ENCODE results near the gene ELOVL7. TPM values are rescaled to one million over a fixed set of nuclear protein-coding genes. Genes with fewer than 3 reads are reported as not detected.

Gene ELOVL7
- total RNA-seq, 1 experiment from 2014 or later, result 20.0 TPM

DNA sequence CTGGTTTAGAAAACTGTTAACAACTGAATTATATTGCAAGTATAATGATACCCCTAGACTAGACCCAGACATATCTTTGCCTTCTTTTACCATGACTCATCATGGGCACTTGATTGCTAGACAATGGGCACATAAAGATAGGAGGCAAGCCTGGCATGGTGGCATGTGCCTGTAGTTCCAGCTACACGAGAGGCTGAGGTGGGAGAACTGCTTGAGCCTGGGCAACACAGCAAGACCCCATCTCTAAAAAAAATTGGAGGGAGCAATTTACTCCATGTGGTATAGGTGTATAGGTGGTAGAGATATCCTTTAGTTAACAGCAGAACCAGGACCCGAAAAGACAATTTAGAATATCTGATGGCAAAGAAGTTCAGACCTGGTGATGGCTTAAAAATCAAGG lies 51.6 kb downstream of the ELOVL7 start:
- intact Hi-C loops (cut with micrococcal nuclease), result no loop called here
- no peak overlapping the region for H2AFZ ChIP-seq (ENCODE audit: low read depth, low read length, poor library complexity, severe bottlenecking)

More for the DNA sequence above, 51.6 kb downstream of the ELOVL7 start:
- H3K9ac ChIP-seq (ENCODE audit: low read length), result no peak overlapping the region
- CTCF ChIA-PET, result no interaction called here
- H3K27ac ChIP-seq (ENCODE audit: low read depth, low read length), result no peak overlapping the region
- ATAC-seq (no peak), DNase-seq (ENCODE audit: low read depth, low spot score) (no peak)
- no peak overlapping the region for H3K4me2 ChIP-seq (ENCODE audit: low read length)
- POLR2A ChIA-PET, result no interaction called here
- H3K4me1 ChIP-seq (ENCODE audit: control insufficient read depth in 1 of 2, insufficient read depth in 2 of 2, low read length in 2 of 2), result no peaks in the 10 kb centered on the region
- RAD21 ChIA-PET (ENCODE audit: low non-redundant PET in 1 of 2, low total read pairs in 2 of 2, uncharacterized antibody in 2 of 2, unreplicated experiment in 2 of 2), result no interaction called here
- H3K9me2 ChIP-seq (ENCODE audit: insufficient read depth), result no peaks in the 10 kb centered on the region
- no peaks in the 10 kb centered on the region for H3K79me2 ChIP-seq (ENCODE audit: insufficient read depth, low read length)
- H3K4me3 ChIP-seq (replicated peaks in 1 of 2; ENCODE audit: low read depth in 1 of 2, low read length in 2 of 2), result no peak overlapping the region
- no TSS peak for BruUV-seq (replicated peaks)
- H3K36me3 ChIP-seq (ENCODE audit: control insufficient read depth in 1 of 2, insufficient read depth in 2 of 2, low read length in 2 of 2), result no peaks in the 10 kb centered on the region
- H3K9me3 ChIP-seq (ENCODE audit: control insufficient read depth in 1 of 2, insufficient read depth in 1 of 2, low read depth in 1 of 2, low read length in 2 of 2), result no peaks in the 10 kb centered on the region
- TF ChIP-seq ELF1 (IDR thresholded peaks at IDR 0.05; ENCODE audit: borderline replicate concordance, low read depth) (no peak), YY1 (IDR thresholded peaks at IDR 0.05; ENCODE audit: extremely low read depth, insufficient replicate concordance, low read depth, low read length) (no peak), FOSL1 (IDR thresholded peaks at IDR 0.05; ENCODE audit: low read depth) (no peak), EZH2 (IDR thresholded peaks at IDR 0.05) (no peak), RAD21 (IDR thresholded peaks at IDR 0.05; ENCODE audit: low read depth) (no peak), CBX3 (IDR thresholded peaks at IDR 0.05; ENCODE audit: low read depth) (no peak), POLR2AphosphoS5 (IDR thresholded peaks at IDR 0.05; ENCODE audit: low read depth, low read length) (no peak), JUND (IDR thresholded peaks at IDR 0.05) (no peak), TCF7L2 (IDR thresholded peaks at IDR 0.05; ENCODE audit: borderline replicate concordance, extremely low read depth, insufficient read depth, insufficient read length) (no peak), ZFX (IDR thresholded peaks at IDR 0.05) (no peak), SIN3A (IDR thresholded peaks at IDR 0.05; ENCODE audit: low read depth) (no peak), SRF (IDR thresholded peaks at IDR 0.05; ENCODE audit: low read depth) (no peak), EZH2phosphoT487 (IDR thresholded peaks at IDR 0.05; ENCODE audit: borderline replicate concordance) (no peak), SP1 (IDR thresholded peaks at IDR 0.05; ENCODE audit: low read depth) (no peak), CEBPB (IDR thresholded peaks at IDR 0.05; ENCODE audit: low read depth) (no peak), POLR2A (IDR thresholded peaks at IDR 0.05; ENCODE audit: borderline replicate concordance, extremely low read depth, insufficient read depth, insufficient read length) (no peak)
- TF ChIP-seq, protein P1, sequence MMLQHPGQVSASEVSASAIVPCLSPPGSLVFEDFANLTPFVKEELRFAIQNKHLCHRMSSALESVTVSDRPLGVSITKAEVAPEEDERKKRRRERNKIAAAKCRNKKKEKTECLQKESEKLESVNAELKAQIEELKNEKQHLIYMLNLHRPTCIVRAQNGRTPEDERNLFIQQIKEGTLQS (IDR thresholded peaks at IDR 0.05), result no peak
- TF ChIP-seq, protein P2, sequence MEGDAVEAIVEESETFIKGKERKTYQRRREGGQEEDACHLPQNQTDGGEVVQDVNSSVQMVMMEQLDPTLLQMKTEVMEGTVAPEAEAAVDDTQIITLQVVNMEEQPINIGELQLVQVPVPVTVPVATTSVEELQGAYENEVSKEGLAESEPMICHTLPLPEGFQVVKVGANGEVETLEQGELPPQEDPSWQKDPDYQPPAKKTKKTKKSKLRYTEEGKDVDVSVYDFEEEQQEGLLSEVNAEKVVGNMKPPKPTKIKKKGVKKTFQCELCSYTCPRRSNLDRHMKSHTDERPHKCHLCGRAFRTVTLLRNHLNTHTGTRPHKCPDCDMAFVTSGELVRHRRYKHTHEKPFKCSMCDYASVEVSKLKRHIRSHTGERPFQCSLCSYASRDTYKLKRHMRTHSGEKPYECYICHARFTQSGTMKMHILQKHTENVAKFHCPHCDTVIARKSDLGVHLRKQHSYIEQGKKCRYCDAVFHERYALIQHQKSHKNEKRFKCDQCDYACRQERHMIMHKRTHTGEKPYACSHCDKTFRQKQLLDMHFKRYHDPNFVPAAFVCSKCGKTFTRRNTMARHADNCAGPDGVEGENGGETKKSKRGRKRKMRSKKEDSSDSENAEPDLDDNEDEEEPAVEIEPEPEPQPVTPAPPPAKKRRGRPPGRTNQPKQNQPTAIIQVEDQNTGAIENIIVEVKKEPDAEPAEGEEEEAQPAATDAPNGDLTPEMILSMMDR (IDR thresholded peaks at IDR 0.05 in 2 of 3, conservative IDR thresholded peaks at IDR 0.05 in 1 of 3; ENCODE audit: borderline replicate concordance in 1 of 3, insufficient read depth in 1 of 3, low read depth in 2 of 3, low read length in 2 of 3), result no peak
- TF ChIP-seq, protein P3, sequence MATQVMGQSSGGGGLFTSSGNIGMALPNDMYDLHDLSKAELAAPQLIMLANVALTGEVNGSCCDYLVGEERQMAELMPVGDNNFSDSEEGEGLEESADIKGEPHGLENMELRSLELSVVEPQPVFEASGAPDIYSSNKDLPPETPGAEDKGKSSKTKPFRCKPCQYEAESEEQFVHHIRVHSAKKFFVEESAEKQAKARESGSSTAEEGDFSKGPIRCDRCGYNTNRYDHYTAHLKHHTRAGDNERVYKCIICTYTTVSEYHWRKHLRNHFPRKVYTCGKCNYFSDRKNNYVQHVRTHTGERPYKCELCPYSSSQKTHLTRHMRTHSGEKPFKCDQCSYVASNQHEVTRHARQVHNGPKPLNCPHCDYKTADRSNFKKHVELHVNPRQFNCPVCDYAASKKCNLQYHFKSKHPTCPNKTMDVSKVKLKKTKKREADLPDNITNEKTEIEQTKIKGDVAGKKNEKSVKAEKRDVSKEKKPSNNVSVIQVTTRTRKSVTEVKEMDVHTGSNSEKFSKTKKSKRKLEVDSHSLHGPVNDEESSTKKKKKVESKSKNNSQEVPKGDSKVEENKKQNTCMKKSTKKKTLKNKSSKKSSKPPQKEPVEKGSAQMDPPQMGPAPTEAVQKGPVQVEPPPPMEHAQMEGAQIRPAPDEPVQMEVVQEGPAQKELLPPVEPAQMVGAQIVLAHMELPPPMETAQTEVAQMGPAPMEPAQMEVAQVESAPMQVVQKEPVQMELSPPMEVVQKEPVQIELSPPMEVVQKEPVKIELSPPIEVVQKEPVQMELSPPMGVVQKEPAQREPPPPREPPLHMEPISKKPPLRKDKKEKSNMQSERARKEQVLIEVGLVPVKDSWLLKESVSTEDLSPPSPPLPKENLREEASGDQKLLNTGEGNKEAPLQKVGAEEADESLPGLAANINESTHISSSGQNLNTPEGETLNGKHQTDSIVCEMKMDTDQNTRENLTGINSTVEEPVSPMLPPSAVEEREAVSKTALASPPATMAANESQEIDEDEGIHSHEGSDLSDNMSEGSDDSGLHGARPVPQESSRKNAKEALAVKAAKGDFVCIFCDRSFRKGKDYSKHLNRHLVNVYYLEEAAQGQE (IDR thresholded peaks at IDR 0.05; ENCODE audit: low read depth), result no peak
- H4K20me1 ChIP-seq (ENCODE audit: insufficient read depth), result no peaks in the 10 kb centered on the region
- no peaks in the 10 kb centered on the region for H3K27me3 ChIP-seq (ENCODE audit: insufficient read depth, low read length)
